Vagina (tissue), 2 donors: ENCODE measurements around the gene NEU4.

Experiments
- CTCF ChIP-seq, 3 experiments: fragments of 450-650 bp in 2 of 3; fragments of 200-600 bp in 1 of 3; sonication (generic) in 1 of 3; IDR thresholded peaks; one replicate each; pipeline ENCODE4 v1.5.1; 2017 to 2019; ENCODE audit warnings: antibody characterized with exemption in 3 of 3, mild to moderate bottlenecking in 2 of 3, moderate library complexity in 2 of 3
- POLR2A ChIP-seq, 2 donors: fragments of 450-650 bp; IDR thresholded peaks; one replicate each; pipeline ENCODE4 v1.6.1; 2017; ENCODE audit warnings: antibody characterized with exemption in 2 of 2, mild to moderate bottlenecking in 2 of 2, moderate library complexity in 2 of 2
- POLR2AphosphoS5 ChIP-seq, 2 donors: sonication (generic); formaldehyde crosslinking; IDR thresholded peaks; one replicate each; pipeline ENCODE4 v1.9.0; 2017; ENCODE audit warnings: antibody characterized with exemption in 2 of 2, mild to moderate bottlenecking in 2 of 2, low read depth in 1 of 2; ENCODE audit not compliant: insufficient read depth in 1 of 2

GRCh38 chr2:241762933-241763369 is 46.0 kb upstream of the NEU4 start:
- no peak for TF ChIP-seq CTCF (IDR thresholded peaks at IDR 0.05)
- TF ChIP-seq POLR2A (IDR thresholded peaks at IDR 0.05): no peak
- TF ChIP-seq POLR2AphosphoS5 (IDR thresholded peaks at IDR 0.05; ENCODE audit: insufficient read depth in 1 of 2, low read depth in 1 of 2): no peak
